Activated T-cell treated with anti-CD3 and anti-CD28 coated beads for 1 hour (primary cell): ENCODE data around the gene DDB1.

ENCODE experiments used
- DNase-seq: peaks from one replicate; pipeline ENCODE4 v3.0.0-alpha.2; 2020; ENCODE audit warnings: low read depth

DDB1 gene

DNA sequence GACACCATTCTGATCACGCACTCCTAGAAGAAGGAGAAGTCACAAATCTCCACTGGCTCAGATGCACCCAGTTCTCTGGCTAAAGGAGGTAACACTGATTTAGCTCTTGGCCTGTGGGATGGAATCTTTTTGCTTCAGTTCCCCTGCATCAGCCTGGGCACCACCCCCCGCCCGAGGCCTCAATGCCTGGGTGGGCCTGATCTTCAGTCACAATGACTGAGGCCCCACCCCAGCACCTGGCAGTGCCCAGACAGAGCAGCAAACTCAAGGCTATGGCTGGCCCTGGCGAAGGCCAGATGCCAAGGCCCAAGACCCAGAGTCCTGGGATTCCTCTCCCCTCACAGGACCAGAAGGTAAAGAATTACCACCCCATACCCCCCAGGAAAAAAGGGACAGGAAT is 23.8 kb upstream of the DDB1 start:
- no peak for DNase-seq

DNA sequence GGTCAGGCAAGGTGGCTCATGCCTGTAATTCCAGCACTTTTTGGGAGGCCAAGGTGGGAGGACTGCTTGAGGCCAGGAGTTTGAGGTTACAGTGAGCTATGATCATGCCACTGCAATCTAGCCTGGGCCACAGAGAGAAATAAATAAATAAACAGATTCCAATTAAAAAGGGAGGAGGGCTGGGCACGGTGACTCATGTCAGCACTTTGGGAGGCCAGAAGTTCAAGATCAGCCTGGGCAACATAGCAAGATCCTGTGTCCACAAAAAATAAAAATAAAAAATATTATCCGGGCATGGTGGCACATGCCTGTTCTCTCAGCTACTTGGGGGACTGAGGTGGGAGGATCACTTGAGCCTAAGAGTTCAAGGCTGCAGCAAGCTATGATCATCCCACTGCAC is 21.3 kb upstream of the DDB1 start:
- DNase-seq: no peak

DNA sequence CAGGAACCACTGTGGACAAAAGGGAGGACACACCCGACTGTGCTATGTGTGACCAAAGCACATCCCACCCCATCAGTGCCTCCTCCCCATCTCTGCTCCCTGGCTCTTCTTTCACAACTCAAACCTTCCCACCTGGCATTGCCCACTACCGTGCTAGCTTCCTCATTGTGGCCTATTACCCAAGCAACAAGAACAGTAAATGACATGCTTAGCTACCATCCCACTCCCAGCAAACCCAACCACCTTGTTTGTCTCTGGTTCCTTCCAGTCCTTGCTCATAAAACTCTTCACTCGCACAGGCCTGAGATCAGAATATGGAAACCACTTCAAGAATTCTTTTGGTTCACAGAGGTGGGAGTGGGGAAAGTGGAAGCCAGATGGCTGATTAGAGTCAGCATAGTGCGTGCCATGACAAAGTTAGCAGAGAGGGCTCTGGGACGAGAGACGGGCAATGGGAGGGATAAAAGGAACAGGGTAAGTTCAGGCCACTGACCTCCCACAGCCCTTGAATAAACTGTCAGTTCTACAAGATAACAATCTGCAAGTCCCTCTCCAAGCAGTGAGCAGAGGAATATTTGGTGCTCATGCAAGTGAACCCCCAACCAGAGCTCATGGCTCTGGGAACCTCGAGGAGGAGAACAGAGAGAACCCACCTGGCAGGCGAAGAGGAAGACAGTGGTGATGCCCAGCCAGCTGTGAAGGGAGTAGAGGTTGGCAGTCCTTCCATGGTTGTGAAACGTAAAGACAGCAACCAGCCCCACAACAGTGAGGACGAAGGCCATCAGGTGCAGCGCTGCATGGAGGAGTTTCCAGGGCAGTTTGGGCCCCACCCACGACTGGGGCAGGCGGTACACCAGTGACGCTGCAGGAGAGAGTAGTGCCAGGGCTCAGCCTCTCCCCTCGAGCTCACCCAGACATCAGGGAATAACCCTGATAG is 20.5 kb upstream of the DDB1 start:
- DNase-seq: no peak

DNA sequence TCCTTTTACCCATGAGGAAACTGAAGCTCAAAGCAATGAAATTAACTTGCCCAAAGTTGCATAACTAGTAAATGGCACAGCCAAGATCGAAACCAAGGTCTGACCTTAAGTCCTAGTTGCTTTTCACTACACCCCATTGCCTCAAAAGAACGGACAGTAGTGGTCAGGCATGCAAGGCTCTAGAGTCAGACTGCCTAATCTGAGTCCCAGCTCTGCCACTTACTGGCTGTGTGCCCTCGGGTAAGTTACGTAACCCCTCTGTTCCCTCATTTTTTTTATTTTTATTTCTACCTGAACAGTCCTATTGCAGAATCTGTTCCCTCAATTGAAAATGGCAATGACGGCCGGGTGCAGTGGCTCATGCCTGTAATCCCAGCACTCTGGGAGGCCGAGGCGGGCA is 19.1 kb upstream of the DDB1 start:
- DNase-seq: no peak

DNA sequence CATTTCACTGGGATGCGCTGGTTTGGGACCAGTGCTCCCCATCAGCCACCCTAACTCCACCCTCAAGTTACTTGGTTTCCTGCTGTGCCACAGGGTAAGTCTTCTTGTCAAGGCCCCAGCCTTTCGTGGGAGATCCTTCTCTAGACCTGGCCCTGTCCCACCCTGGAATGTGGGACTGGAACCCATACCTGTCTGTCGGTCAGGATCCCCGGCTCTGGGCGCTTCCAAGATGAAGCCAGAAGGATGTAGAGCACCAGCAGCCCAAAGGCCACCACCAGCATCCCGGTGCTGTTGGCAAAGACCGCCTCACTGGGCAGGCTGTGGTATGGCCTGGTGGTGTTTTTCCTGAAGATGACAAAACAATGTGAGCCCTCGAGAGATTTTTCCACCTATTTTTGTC is 17.9 kb upstream of the DDB1 start:
- no peak for DNase-seq

DNA sequence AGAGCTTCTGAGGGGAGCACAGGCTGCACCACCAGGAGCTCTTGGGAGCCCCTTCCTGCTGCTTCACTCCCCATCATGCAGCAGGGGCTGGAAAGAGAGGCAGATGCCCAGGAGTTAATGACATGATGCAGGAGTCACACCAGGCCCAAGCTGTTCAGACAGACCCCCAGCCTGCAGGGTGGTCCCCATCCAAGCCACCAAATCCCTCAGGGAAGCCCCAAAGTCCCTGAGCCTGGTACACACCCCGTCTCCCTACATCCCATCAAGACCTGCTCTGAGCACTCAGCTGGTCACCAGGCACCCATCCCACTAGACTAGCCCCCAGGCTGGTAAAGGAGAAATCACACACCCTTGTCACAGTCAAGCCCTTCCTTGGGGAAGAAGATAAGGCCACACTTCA is 17.4 kb upstream of the DDB1 start:
- no peak for DNase-seq

DNA sequence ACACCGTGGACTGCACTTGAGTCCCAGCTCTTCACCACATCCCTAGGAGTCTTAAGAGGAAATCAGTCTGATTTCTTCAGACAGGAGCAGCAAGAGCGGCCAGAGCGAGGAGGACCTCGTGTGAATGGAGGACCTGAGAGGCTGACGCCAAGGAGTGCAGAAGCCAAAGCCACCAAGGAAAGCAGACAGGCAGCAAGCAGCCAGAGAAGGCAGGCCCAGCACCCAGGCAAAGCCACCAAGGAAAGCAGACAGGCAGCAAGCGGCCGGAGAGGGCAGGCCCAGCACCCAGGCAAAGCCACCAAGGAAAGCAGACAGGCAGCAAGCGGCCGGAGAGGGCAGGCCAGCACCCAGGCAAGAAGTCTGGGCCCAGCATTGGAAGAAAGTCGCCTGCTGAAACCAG is 17.0 kb upstream of the DDB1 start:
- no peak for DNase-seq

DNA sequence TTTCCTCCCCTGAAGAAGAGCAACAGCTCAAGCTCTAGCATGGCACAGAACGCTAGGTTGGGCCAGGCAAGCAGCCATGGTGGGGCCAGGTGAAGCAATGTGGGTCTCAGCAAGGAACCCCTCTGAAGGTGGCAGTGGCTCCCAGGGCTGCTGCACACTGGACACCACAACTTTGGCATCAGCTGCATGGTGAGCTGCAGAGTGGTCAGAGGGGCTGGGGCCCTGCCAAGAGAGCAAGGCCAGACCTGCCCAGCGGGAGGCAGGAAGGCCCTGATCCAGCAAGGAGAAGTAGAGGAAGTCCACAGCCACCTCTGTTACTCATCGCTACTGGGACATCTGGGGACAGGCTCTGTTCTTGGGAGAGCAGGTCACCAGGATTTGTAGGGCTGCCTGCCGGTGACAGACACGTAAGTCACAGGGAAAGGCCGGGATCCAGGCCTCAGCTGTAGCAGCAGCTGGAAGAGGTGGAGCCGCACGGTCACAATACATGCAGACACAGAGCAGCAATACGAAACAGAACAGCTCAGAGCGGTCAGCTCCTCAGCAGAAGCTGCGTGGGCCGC is 16.4 kb upstream of the DDB1 start:
- no peak for DNase-seq

DNA sequence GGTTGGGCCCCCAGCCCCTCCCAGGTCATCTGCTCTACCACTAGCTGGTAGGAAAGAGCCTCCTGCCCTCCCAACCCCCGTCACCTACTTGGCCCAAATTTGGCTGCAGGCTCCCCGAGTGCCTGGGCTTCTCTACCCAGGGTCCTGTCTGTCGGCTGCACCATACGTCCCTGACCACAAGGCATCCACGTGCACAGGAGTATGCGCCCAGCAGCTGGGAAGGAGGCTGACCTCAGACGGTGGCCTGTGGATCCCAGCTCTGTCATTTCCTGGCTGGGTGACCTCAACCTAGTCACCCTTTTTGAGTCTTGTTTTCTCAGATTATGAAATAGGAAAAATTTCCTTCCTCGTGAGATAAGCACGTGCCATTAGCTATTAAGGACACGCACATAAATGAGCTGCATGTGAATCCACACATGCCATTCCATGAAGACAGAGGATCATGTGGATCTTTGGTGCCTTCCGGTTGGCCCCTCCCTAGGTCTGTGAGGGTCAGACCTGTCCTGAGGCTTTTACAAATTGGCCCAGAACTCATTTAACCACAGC is 15.1 kb upstream of the DDB1 start:
- DNase-seq: no peak

DNA sequence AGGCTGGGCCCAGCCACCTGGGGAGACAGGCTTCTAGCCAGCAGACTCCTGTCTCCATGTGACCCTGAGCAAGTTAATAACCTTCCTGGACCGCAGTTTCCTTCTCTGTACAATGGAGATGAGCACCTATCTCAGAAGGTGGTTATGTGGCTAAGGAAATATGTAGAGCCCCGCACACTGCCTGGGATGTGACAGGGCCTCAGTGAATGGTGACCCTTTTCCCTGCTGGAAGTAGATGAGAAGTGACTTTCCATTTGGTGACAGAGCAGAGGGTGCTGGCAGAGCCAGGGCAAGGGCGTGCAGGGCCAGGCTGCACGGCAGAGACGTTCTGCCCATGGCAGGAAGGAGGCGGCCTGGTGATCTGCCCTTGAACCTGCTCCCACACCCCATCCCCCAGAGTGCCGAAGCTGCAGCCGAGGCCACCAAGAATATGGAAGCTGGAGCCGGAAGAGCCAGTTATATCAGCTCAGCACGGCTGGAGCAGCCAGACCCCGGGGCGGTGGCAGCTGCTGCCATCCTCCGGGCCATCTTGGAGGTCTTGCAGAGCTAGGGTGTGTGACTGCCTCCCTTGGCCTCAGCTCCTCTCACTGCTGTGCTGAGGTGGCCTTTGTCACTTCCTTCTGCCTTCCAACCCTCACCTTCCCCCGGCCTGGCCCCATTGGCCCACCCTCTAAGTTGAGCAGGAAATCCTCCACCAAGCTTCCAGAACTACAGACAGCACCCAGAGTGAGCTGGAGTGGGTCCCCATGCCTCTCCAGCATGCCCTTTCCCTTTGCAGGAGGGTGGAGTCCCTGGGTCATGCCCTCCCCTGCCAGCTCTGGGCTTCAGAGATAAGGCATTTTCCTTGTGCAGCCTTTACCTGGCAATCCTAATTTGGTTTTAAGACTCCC is 13.3 kb upstream of the DDB1 start:
- DNase-seq: no peak

DNA sequence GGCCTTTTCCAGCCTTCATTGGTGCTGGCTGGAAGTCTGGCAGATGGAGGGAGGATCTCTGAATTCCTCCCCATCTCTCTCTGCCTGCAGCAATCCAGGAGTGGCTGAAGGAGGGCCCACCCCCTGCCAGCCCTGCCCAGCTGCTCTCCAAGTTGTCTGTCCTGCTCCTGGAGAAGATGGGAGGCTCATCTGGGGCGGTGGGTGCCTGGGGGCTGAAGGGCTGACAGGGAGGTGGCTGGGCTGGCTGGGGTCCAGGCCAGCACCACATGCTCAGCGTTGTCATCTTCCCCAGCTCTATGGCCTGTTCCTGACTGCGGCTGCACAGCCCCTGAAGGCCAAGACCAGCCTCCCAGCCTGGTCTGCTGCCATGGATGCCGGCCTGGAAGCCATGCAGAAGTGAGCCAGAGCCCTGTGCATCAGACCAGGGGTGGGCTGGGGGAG is 12.3 kb upstream of the DDB1 start:
- DNase-seq: no peak

DNA sequence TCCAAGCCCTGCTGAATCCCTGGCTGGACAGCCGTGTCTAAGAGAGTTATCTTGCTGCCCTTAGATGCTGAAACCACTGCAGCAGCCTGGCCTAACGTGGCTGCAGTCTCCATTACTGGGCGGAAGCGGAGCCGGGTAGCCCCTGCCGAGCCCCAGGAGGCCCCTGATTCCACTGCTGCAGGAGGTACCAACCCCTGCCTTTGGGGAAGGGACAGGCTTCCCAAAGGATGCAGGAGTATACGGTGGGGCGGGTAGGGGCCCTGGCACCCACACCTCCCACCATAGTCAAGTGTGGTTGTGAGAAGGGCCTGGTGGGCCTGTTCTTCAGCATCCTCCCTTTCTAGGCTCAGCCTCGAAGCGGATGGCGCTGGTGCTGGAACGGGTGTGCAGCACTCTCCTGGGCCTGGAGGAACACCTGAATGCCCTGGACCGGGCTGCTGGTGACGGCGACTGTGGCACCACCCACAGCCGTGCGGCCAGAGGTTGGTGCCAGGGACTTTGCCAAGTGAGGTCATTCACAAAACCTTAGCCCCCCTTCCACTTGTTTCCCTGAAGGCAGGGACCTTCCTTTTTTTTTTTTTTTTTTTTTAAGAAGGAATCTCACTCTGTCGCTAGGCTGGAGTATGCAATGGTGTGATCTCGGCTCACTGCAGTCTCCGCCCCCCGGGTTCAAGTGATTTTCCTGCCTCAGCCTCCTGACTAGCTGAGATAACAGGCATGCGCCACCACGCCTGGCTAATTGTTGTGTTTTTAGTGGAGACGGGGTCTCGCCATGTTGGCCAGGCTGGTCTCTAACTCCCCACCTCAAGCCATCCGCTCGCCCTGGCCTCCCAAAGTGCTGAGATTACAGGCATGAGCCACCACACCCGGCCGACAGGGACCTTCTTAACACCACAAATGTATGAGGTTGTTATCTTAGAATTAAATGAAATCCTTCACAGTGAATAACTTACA is 11.2 kb upstream of the DDB1 start:
- no peak for DNase-seq

DNA sequence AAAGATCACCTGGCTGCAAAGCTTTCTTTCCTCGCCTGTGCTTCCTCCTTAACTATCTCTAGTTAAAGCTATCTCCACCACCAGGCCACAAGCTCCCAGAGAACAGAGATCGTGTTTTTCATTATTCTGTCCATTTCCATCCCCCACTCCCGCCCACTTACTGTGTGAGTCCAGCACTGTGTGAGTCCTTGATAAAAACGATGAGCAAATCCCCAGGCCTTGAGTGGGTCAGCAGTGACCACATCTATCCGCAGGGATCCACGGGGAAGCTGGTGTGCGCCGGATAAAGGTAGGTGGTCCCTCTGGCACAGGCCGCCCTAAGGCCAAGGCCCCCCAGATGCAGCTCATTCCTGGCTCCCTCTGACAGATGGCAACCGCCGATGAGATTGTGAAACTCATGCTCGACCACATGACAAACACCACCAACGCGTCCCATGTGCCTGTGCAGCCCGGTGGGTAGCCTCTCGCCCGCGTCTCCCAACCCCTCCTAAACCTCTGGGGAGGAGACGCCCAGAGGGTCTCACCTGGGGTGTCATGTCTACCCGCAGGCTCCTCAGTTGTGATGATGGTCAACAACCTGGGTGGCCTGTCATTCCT is 9.4 kb upstream of the DDB1 start:
- DNase-seq: no peak

DNA sequence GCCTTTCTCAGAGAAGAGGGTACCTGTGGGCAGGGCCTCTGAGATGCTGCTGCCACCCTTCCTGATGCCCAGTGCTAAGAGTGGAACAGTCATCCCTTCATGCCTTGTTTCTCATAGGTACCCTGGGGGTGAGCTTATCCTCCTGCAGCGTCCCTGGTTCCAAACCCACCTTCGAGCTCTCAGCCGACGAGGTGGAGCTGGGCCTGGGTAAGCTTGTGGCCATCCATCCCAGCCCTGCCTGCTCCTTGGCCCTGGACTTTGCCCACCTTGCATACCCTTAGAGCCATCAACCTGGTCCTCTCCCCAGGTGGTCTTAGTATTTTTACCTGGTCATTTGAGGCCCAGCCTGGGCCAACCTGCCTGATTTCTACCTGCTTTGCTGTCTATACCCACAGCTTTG is 8.8 kb upstream of the DDB1 start:
- DNase-seq: no peak

DNA sequence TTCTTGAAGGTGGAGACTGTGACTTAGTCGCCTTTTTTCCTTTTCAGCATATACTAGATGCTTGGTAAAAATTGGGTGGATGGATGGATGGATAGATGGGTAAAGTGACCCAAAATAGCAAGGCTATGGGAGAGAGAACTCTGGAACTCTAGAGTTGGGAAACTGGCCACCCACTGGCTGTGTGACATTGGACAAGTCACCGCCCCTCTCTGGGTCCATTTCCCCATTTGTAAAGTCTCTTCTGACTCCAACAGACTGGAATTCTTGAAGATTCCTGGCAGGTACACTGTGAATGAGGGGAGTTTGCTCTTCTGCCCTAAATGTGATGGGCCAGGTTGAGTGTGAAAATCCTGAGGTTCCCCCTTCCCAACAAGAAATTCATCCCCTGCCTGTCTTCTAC is 8.1 kb upstream of the DDB1 start:
- no peak for DNase-seq

DNA sequence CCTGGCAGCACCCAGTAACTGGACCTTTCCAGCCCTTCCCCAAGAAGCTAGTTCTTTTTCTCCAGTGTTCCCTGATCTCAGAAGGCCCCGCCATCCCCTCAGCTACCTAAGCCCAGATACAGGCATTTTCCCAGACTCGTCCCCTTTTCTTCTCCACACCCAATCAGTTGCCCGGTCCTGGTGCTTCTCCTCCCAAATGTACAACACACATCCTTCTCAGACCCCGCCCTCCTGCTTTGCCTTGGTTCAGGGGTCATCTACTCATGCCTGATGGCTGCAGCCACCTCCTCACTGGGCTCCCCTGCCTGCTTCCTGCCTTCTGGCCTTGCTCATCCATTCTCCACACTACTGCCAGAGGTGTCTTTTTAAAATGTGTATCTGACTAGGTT is 6.6 kb upstream of the DDB1 start:
- DNase-seq: no peak

DNA sequence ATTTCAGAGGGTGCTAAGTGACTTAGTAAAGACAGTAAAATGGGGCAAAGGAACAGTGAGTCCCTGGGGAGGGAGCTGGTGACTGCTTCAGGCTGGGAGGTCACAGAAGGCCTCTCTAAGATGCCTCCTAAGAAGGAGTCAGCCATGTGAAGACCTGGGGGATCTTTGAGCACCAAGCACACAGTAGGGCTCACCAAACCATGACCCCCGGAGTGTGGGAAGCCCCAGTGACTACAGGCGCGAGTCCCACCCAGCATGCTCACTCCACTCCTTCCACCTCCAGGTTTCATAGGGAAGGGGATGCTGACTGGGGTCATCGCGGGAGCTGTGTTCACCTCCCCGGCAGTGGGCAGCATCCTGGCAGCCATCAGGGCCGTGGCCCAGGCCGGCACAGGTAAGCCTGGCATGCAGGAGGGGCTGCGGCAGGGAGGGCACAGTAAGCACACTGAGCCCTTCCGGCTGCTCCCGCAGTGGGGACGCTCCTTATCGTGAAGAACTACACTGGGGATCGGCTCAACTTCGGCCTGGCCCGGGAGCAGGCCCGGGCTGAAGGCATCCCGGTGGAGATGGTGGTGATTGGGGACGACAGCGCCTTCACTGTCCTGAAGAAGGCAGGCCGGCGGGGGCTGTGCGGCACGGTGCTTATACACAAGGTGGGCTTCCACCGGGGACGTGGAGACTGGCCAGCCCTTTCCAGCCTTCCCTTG is 6.0 kb upstream of the DDB1 start:
- DNase-seq: no peak

DNA sequence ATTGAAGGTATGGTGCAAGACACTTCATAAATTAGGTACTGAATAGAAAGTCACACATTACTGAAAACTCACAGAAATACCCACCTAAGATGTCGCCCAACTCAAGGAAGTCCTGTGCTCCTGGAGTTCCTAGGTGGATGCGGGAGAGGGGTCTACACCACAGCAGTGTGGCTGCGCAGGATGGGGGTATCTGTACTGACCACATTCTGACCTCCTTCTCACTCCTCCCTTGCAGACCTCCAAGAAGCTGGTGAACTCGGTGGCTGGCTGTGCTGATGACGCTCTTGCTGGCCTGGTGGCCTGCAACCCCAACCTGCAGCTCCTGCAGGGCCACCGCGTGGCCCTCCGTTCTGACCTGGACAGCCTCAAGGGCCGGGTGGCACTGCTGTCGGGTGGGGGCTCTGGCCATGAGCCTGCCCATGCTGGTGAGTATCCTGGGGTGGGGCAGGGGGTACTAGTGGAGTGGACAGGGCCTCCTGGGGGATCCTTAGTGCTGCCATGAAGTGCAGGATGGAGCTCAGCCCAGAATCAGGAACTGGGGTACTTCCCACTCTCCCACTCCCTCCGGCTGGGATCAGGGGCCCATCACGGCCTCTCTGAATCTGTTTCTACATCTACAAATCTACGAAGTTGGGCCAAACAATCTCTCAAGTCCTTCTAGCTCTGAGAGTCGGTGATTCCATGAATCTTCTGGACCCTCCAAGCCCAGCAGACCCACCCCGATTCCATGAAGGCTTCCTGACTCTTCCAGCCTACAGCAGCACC is 5.0 kb upstream of the DDB1 start:
- DNase-seq: no peak

DNA sequence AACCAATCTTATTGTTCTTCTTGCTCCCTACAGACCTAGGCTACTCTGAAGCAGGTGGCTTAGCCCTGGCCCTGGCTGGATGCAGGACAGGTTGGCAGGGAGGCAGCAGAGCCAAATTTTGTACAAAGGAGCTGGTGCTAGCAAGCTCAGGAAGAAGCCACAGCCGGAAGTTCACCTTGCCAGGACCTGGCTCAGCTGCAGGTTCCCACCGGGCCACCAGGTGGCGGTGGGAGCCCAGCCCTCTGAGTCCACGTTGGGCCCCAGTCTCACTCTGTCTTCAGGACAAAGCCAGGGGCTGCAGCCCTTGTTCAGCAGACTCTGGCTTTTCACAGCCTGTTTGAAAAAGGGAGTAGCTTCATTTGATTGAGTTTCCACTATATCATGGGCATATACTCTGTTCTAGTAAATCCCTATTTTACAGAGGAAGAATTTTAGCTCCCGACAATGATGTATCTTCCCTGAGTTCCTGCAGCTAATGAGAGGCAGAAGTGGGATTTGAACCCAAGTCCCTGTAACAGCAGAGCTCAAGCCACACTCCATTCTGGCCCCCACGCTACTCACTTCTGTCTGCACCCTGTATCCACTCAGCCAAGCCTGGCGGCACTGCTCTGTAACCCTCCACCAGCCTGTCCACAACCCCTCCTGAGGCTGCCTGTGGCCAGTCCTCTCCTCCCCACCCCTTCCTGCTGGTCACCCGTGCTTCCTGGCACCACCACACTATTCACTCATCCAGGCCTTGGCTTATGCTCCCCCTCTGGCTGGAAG is 3.4 kb upstream of the DDB1 start:
- DNase-seq: peak; percentile 69
